K562 (cell line): ENCODE results near the gene MACROD2. TPM values are rescaled to one million over a fixed set of nuclear protein-coding genes. Genes with fewer than 3 reads are reported as not detected.

Experiments
- ATAC-seq: fragments of 200-7000 bp; cut with Tn5 transposase; 3 replicates; pipeline ENCODE4 v1.9.1; 2020; ENCODE audit warnings: moderate library complexity
- BruUV-seq: library from RNA; stranded (reverse); fragments of 400-500 nt; replicated peaks from 2 replicates; lab custom pipeline; 2021; lab: Mats Ljungman, UMichigan
- CTCF ChIA-PET: fragments of 300-600 bp; formaldehyde crosslinking; extraction: SDS; loops from one replicate; lab custom pipeline; 2021; ENCODE audit warnings: low intra/inter-chr PET ratio; lab: Yijun Ruan, JAX
- POLR2A ChIA-PET: fragments of 300-600, 350-650 bp; sonication (Branson Sonifier 250); formaldehyde crosslinking; extraction: SDS; loops from one replicate; lab custom pipeline; 2021; ENCODE audit warnings: antibody characterized with exemption, inconsistent platforms; lab: Yijun Ruan, JAX
- DNase-seq, 4 experiments: peaks; one replicate each; pipeline versions ENCODE4 v3.0.0 to v3.0.0-alpha.2; 2011 to 2018; ENCODE audit warnings: low spot score in 3 of 4, mixed read lengths in 3 of 4; ENCODE audit errors: extremely low read depth in 1 of 4
- FAIRE-seq: peaks from 2 replicates; lab custom pipeline; 2011; peaks lifted over from hg19 to GRCh38; lab: Jason Lieb, UNC
- H2AFZ ChIP-seq: 2 replicates; pipeline ENCODE4 v1.6.0; 2011; ENCODE audit warnings: low read depth, low read length, control low read depth, inconsistent platforms
- H3K27ac ChIP-seq: fragments of 200-600 bp; 3 replicates; pipeline ENCODE4 v1.8.0; 2011; ENCODE audit warnings: low read depth, mild to moderate bottlenecking, control low read depth, inconsistent platforms, low read length, moderate library complexity, mixed read lengths; ENCODE audit errors: extremely low read depth
- H3K27me3 ChIP-seq, 2 experiments: fragments of 300-600 bp in 1 of 2; 2 replicates in 1 of 2; 3 replicates in 1 of 2; pipeline versions ENCODE4 v1.6.0 to v1.8.0; 2011; ENCODE audit warnings: inconsistent platforms in 2 of 2, low read length in 2 of 2, mild to moderate bottlenecking in 1 of 2, mixed read lengths in 1 of 2, moderate library complexity in 1 of 2; ENCODE audit not compliant: control insufficient read depth in 2 of 2, insufficient read depth in 2 of 2
- H3K36me3 ChIP-seq: fragments of 300-600 bp; 3 replicates; pipeline ENCODE4 v1.8.0; 2011; ENCODE audit warnings: mild to moderate bottlenecking, low read length, inconsistent platforms; ENCODE audit not compliant: control insufficient read depth, insufficient read depth
- H3K4me1 ChIP-seq, 2 experiments: fragments of 200-600 bp in 1 of 2; replicated peaks in 1 of 2; 2 replicates in 1 of 2; 3 replicates in 1 of 2; pipeline versions ENCODE4 v1.5.1 to v1.8.0; 2011; ENCODE audit warnings: inconsistent platforms in 2 of 2, low read length in 2 of 2, mild to moderate bottlenecking in 1 of 2, mixed read lengths in 1 of 2, moderate library complexity in 1 of 2; ENCODE audit not compliant: control insufficient read depth in 2 of 2, insufficient read depth in 2 of 2
- H3K4me2 ChIP-seq: 2 replicates; pipeline ENCODE4 v1.6.1; 2011; ENCODE audit warnings: low read length, control low read depth, inconsistent platforms, mixed read lengths; ENCODE audit not compliant: insufficient read depth
- H3K4me3 ChIP-seq: fragments of 200-600 bp; sonication (generic), shearing (Covaris generic); 2 replicates; pipeline ENCODE4 v1.5.1; 2016; ENCODE audit warnings: control low read depth, inconsistent platforms
- H3K79me2 ChIP-seq: fragments of 200-600 bp; 3 replicates; pipeline ENCODE4 v1.8.0; 2011; ENCODE audit warnings: low read length, inconsistent platforms; ENCODE audit not compliant: control insufficient read depth, insufficient read depth
- H3K9ac ChIP-seq, 2 experiments: 2 replicates each; pipeline versions ENCODE4 v1.6.0 to v1.6.1; 2011; ENCODE audit warnings: low read depth in 2 of 2, low read length in 2 of 2, control low read depth in 1 of 2, inconsistent platforms in 1 of 2, mild to moderate bottlenecking in 1 of 2, mixed read lengths in 1 of 2; ENCODE audit not compliant: insufficient read depth in 1 of 2
- H3K9me1 ChIP-seq: one replicate; pipeline ENCODE4 v1.6.0; 2011; ENCODE audit warnings: inconsistent platforms, mild to moderate bottlenecking, low read length, moderate library complexity; ENCODE audit not compliant: control insufficient read depth, insufficient read depth
- H3K9me3 ChIP-seq: replicated peaks from 2 replicates; pipeline ENCODE4 v1.5.1; 2011; ENCODE audit warnings: low read depth, low read length, inconsistent platforms; ENCODE audit not compliant: control insufficient read depth, insufficient read depth
- H4K20me1 ChIP-seq: replicated peaks from 2 replicates; pipeline ENCODE4 v1.6.1; 2011; ENCODE audit warnings: low read length, inconsistent platforms, mixed read lengths; ENCODE audit not compliant: control insufficient read depth, insufficient read depth
- BRCA1 ChIP-seq, 2 experiments: fragments of 450-650 bp in 1 of 2; sonication (generic) in 1 of 2; formaldehyde crosslinking in 1 of 2; IDR thresholded peaks; 2 replicates each; pipeline versions ENCODE4 v1.5.0 to v1.6.1; 2017 to 2020; ENCODE audit warnings: mild to moderate bottlenecking in 1 of 2, missing genetic modification reagents in 1 of 2
- ETV5 ChIP-seq: sonication (generic); formaldehyde crosslinking; IDR thresholded peaks from 2 replicates; pipeline ENCODE4 v1.4.0; 2020; ENCODE audit warnings: low read depth, mild to moderate bottlenecking, missing genetic modification reagents
- PTBP1 ChIP-seq: fragments of 200-400 bp; formaldehyde crosslinking; IDR thresholded peaks from 2 replicates; pipeline ENCODE4 v1.6.1; 2017; ENCODE audit warnings: low read depth, low read length
- RFX5 ChIP-seq: IDR thresholded peaks from 2 replicates; pipeline ENCODE4 v1.6.1; 2011; ENCODE audit warnings: low read depth, mild to moderate bottlenecking, improper control_type of control experiment, low read length
- SMARCC2 ChIP-seq: fragments of 450-650 bp; IDR thresholded peaks from 2 replicates; pipeline ENCODE4 v1.6.1; 2017; ENCODE audit warnings: antibody characterized with exemption, moderate library complexity, mild to moderate bottlenecking, low read depth
- ZBTB40 ChIP-seq, 2 experiments: fragments of 450-650 bp in 1 of 2; sonication (generic) in 1 of 2; formaldehyde crosslinking in 1 of 2; IDR thresholded peaks; 2 replicates each; pipeline versions ENCODE4 v1.7.1 to v1.9.0; 2016 to 2022; ENCODE audit warnings: inconsistent platforms in 1 of 2, mild to moderate bottlenecking in 1 of 2, missing genetic modification reagents in 1 of 2
- WGBS: fragments of 100-300 bp; shearing (Covaris generic); methylation state at CpG from one replicate; pipeline ENCODE4 v1.1.6; 2016; ENCODE audit warnings: low coverage, mixed read lengths; ENCODE audit not compliant: insufficient coverage; ENCODE audit errors: missing lambda C conversion rate; 5-methylcytosine and 5-hydroxymethylcytosine counted together
- in situ Hi-C: fragments of 300-500 bp; cut with MboI; formaldehyde crosslinking; loops from 4 replicates; pipeline ENCODE4 v1.15.0; 2018; ENCODE audit warnings: inconsistent platforms, mixed read lengths
- intact Hi-C: fragments of 100-400 bp; cut with micrococcal nuclease; formaldehyde crosslinking; loops from 2 replicates; pipeline ENCODE4 v1.14.2; 2022
- polyA plus RNA-seq, 8 experiments: library from polyadenylated mRNA; depleted of rRNA in 4 of 8; stranded (reverse) in 5 of 8; unstranded in 3 of 8; fragments of >200 nt; fragmentation: Nextera tagmentation in 2 of 8; fragmentation: Illumina TruSeq in 1 of 8; extraction: Ambion mirVana in 2 of 8; extraction: Trizol in 1 of 8; gene quantifications; 2 replicates each; pipeline versions ENCODE4 v1.2.1 to v1.2.3, GENCODE V29; 2011 to 2014; ENCODE audit warnings: inconsistent platforms in 1 of 8, missing spikeins in 1 of 8
- total RNA-seq, 7 experiments: library from RNA; depleted of rRNA in 6 of 7; stranded (reverse); fragments of >200 nt in 6 of 7; fragmentation: Illumina TruSeq in 2 of 7; extraction: Trizol in 2 of 7; gene quantifications; 2 replicates each; pipeline versions ENCODE4 v1.2.1 to v1.2.3, GENCODE V29; 2011 to 2021; ENCODE audit warnings: low replicate concordance in 1 of 7
- TF ChIP-seq, protein P1 (sequence below): sonication (generic); formaldehyde crosslinking; IDR thresholded peaks from 2 replicates; pipeline ENCODE4 v1.8.0; 2022; ENCODE audit warnings: mild to moderate bottlenecking, missing genetic modification reagents
- TF ChIP-seq, protein P2 (sequence below): fragments of 250-450 bp; sonication (Bioruptor Pico); IDR thresholded peaks from 2 replicates; pipeline ENCODE4 v1.5.0; 2020; ENCODE audit warnings: mild to moderate bottlenecking, borderline replicate concordance

Gene MACROD2
- total and polyA plus RNA-seq, 9 of the 15 experiments (the other 6 are each of a cell fraction or from before 2014, with no cell fraction given) = not detected

DNA sequence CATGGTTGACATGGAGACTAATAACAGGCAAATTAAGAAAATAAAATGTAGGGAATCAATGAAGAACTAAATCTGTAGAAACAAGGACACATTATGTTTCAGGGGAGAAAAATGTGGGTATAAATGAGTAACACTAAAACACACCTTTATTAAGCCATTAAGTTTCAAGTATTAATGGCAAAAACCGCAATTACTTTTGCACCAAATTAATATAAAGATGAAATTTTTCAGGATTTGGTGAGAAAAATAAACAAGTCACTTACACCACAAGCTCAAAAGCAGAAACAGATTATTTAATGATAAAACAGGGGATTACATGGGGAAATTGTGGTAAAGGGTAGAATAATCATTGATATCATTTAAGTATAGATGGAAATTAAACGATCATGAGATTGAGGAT is 1135.9 kb downstream of the MACROD2 start:
- ChIA-PET POLR2A (no interaction called here), CTCF (no interaction called here)
- Histone ChIP-seq H3K4me2 (no peak overlapping the region), H3K9me3 (no peaks in the 10 kb centered on the region), H3K4me3 (no peak overlapping the region), H4K20me1 (no peaks in the 10 kb centered on the region), H3K79me2 (no peaks in the 10 kb centered on the region), H3K9ac (no peak overlapping the region), H3K36me3 (no peaks in the 10 kb centered on the region), H3K9me1 (no peaks in the 10 kb centered on the region), H2AFZ (no peak overlapping the region), H3K27me3 (no peaks in the 10 kb centered on the region), H3K4me1 (no peaks in the 10 kb centered on the region), H3K27ac (no peak overlapping the region)
- ATAC-seq = no peak
- no TSS peak for BruUV-seq
- 7% methylated on average over 1 of the region's 2 CpGs for WGBS
- intact Hi-C loops (no loop called here), in situ Hi-C loops (no loop called here)
- FAIRE-seq = no peak
- no peak for DNase-seq
- TF ChIP-seq RFX5 = no peak
- TF ChIP-seq SMARCC2 = no peak
- TF ChIP-seq, protein P1, sequence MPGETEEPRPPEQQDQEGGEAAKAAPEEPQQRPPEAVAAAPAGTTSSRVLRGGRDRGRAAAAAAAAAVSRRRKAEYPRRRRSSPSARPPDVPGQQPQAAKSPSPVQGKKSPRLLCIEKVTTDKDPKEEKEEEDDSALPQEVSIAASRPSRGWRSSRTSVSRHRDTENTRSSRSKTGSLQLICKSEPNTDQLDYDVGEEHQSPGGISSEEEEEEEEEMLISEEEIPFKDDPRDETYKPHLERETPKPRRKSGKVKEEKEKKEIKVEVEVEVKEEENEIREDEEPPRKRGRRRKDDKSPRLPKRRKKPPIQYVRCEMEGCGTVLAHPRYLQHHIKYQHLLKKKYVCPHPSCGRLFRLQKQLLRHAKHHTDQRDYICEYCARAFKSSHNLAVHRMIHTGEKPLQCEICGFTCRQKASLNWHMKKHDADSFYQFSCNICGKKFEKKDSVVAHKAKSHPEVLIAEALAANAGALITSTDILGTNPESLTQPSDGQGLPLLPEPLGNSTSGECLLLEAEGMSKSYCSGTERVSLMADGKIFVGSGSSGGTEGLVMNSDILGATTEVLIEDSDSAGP (CRISPR knock-in tag) = no peak
- TF ChIP-seq PTBP1 = no peak
- TF ChIP-seq ZBTB40 (IDR thresholded peaks at IDR 0.05) = no peak
- no peak for TF ChIP-seq ZBTB40 (CRISPR knock-in tag; IDR thresholded peaks at IDR 0.05)
- no peak for TF ChIP-seq ETV5 (CRISPR knock-in tag)
- no peak for TF ChIP-seq BRCA1 (IDR thresholded peaks at IDR 0.05)
- TF ChIP-seq BRCA1 (CRISPR knock-in tag; IDR thresholded peaks at IDR 0.05) = no peak
- TF ChIP-seq, protein P2, sequence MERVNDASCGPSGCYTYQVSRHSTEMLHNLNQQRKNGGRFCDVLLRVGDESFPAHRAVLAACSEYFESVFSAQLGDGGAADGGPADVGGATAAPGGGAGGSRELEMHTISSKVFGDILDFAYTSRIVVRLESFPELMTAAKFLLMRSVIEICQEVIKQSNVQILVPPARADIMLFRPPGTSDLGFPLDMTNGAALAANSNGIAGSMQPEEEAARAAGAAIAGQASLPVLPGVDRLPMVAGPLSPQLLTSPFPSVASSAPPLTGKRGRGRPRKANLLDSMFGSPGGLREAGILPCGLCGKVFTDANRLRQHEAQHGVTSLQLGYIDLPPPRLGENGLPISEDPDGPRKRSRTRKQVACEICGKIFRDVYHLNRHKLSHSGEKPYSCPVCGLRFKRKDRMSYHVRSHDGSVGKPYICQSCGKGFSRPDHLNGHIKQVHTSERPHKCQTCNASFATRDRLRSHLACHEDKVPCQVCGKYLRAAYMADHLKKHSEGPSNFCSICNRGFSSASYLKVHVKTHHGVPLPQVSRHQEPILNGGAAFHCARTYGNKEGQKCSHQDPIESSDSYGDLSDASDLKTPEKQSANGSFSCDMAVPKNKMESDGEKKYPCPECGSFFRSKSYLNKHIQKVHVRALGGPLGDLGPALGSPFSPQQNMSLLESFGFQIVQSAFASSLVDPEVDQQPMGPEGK = no peak
